Measurements from ENCODE around the gene BAIAP2.

DNA sequence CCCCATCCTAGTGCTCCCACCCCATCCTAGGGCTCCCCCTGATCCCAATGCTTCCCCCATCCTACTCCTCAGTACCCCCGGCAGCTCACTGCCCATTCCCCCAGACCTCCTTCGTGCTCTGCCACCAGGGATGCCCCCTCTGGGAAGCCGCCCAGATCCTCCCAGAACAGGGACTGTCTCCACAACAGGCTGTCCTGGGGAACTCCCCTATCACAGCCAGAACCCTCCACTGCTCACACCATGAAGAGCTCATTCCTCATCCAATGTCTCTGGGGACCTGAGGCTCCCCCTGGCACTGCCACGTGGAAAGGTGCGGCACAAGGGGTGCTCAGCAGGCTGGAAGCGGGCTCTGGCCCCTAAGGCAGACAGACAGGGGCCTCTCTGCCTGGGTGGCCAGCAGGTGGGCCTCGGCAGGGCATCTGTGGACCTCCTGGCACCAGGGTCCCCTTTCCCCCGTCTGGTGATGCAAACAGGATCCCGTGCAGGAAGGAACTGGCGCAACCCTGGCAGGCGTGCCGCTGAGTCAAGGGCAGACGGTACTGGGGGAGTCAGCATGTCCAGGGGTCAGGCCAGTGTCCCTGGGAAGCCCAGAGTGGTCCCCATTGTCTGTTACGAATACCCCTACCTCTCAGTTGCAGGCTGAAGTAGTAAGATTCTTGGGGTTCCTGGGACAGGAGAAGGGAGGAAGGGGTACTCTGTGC is 115.6 kb downstream of the BAIAP2 start:
- TF ChIP-seq, protein P1, sequence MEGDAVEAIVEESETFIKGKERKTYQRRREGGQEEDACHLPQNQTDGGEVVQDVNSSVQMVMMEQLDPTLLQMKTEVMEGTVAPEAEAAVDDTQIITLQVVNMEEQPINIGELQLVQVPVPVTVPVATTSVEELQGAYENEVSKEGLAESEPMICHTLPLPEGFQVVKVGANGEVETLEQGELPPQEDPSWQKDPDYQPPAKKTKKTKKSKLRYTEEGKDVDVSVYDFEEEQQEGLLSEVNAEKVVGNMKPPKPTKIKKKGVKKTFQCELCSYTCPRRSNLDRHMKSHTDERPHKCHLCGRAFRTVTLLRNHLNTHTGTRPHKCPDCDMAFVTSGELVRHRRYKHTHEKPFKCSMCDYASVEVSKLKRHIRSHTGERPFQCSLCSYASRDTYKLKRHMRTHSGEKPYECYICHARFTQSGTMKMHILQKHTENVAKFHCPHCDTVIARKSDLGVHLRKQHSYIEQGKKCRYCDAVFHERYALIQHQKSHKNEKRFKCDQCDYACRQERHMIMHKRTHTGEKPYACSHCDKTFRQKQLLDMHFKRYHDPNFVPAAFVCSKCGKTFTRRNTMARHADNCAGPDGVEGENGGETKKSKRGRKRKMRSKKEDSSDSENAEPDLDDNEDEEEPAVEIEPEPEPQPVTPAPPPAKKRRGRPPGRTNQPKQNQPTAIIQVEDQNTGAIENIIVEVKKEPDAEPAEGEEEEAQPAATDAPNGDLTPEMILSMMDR (IDR thresholded peaks at IDR 0.05): no peak
- TF ChIP-seq EZH2 (IDR thresholded peaks at IDR 0.05; ENCODE audit: borderline replicate concordance, insufficient read depth, low read depth, low read length, poor library complexity, severe bottlenecking): no peak
